Measurements from ENCODE around the gene HPS1. TPM values are rescaled to one million over a fixed set of nuclear protein-coding genes. Genes with fewer than 3 reads are reported as not detected.
A peak's percentile ranks its signal among the peaks of the same experiment; 100 is the strongest.

HPS1 gene
- total RNA-seq, 1 donor from 2014 or later: 51.7 TPM

GRCh38 chr10:98423691-98424120 lies 23.0 kb downstream of the HPS1 start:
- Mint-ChIP-seq H3K4me1 (no peaks in the 10 kb centered on the region), H3K27me3 (ENCODE audit: low read depth) (no peaks in the 10 kb centered on the region), H3K9me3 (no peaks in the 10 kb centered on the region), H3K27ac (no peak overlapping the region), H3K4me3 (no peak overlapping the region), H3K36me3 (peaks cover 4% of the 10 kb centered on the region)
- DNase-seq (ENCODE audit: low spot score in 2 of 2, unreplicated experiment in 2 of 2): no peak
- TF ChIP-seq CTCF (IDR thresholded peaks at IDR 0.05; ENCODE audit: unreplicated experiment): peak; percentile 22

- no peak for DNase-seq (ENCODE audit: low spot score in 2 of 2, unreplicated experiment in 2 of 2)
- no peaks in the 10 kb centered on the region for H3K4me1 Mint-ChIP-seq
- no peak for TF ChIP-seq CTCF (IDR thresholded peaks at IDR 0.05; ENCODE audit: unreplicated experiment)
- no peak overlapping the region for H3K27ac Mint-ChIP-seq
- H3K4me3 Mint-ChIP-seq: no peak overlapping the region
- H3K27me3 Mint-ChIP-seq (ENCODE audit: low read depth): no peaks in the 10 kb centered on the region
- H3K36me3 Mint-ChIP-seq: peaks cover 4% of the 10 kb centered on the region
- no peaks in the 10 kb centered on the region for H3K9me3 Mint-ChIP-seq
These were observed 24.6 kb downstream of the HPS1 start for GRCh38 chr10:98422182-98422581.

GRCh38 chr10:98420786-98421185 lies 25.9 kb downstream of the HPS1 start:
- Mint-ChIP-seq H3K27me3 (ENCODE audit: low read depth) (no peaks in the 10 kb centered on the region), H3K9me3 (no peaks in the 10 kb centered on the region), H3K27ac (no peak overlapping the region), H3K36me3 (peaks cover 4% of the 10 kb centered on the region), H3K4me3 (no peak overlapping the region), H3K4me1 (peaks cover 3% of the 10 kb centered on the region)
- DNase-seq (ENCODE audit: low spot score in 2 of 2, unreplicated experiment in 2 of 2): no peak
- TF ChIP-seq CTCF (IDR thresholded peaks at IDR 0.05; ENCODE audit: unreplicated experiment): no peak

- H3K4me3 Mint-ChIP-seq: no peak overlapping the region
- H3K9me3 Mint-ChIP-seq: no peaks in the 10 kb centered on the region
- no peaks in the 10 kb centered on the region for H3K27me3 Mint-ChIP-seq (ENCODE audit: low read depth)
- peaks cover 13% of the 10 kb centered on the region for H3K4me1 Mint-ChIP-seq
- H3K36me3 Mint-ChIP-seq: peaks cover 4% of the 10 kb centered on the region
- H3K27ac Mint-ChIP-seq: no peak overlapping the region
- no peak for DNase-seq (ENCODE audit: low spot score in 2 of 2, unreplicated experiment in 2 of 2)
- TF ChIP-seq CTCF (IDR thresholded peaks at IDR 0.05; ENCODE audit: unreplicated experiment): no peak
These were observed 27.1 kb downstream of the HPS1 start for GRCh38 chr10:98419469-98420261.

GRCh38 chr10:98418665-98419468 lies 27.9 kb downstream of the HPS1 start:
- Mint-ChIP-seq H3K36me3 (peaks cover 4% of the 10 kb centered on the region), H3K9me3 (no peaks in the 10 kb centered on the region), H3K27me3 (ENCODE audit: low read depth) (no peaks in the 10 kb centered on the region), H3K4me3 (no peak overlapping the region), H3K27ac (no peak overlapping the region), H3K4me1 (peaks cover 20% of the 10 kb centered on the region)
- no peak for DNase-seq (ENCODE audit: low spot score in 2 of 2, unreplicated experiment in 2 of 2)
- TF ChIP-seq CTCF (IDR thresholded peaks at IDR 0.05; ENCODE audit: unreplicated experiment): no peak

All from mesothelial cell of epicardium (in vitro differentiated cells).